Measurements from ENCODE around the gene SLC5A9. TPM values are rescaled to one million over a fixed set of nuclear protein-coding genes. Genes with fewer than 3 reads are reported as not detected.

The SLC5A9 gene
- total and polyA plus RNA-seq, 2 donors: 0.16 to 0.27 TPM

GRCh38 chr1:48219803-48220202, 2.7 kb upstream of the SLC5A9 start:
- no peak for DNase-seq (ENCODE audit: extremely low spot score)
- WGBS: 67% methylated on average over 2 of the region's 2 CpGs

GRCh38 chr1:48221122-48221521, 1.4 kb upstream of the SLC5A9 start:
- no peak for DNase-seq (ENCODE audit: extremely low spot score)
- 84% methylated on average over 3 of the region's 3 CpGs for WGBS
- H3K27ac ChIP-seq (ENCODE audit: low read depth): no peak overlapping the region
- H3K36me3 ChIP-seq (ENCODE audit: insufficient read depth): no peaks in the 10 kb centered on the region
- H3K4me3 ChIP-seq (ENCODE audit: low read depth, low read length): no peak overlapping the region
- H3K4me1 ChIP-seq (ENCODE audit: insufficient read depth): no peaks in the 10 kb centered on the region

More at GRCh38 chr1:48219803-48220202, 2.7 kb upstream of the SLC5A9 start:
- Histone ChIP-seq H3K27ac (ENCODE audit: low read depth) (no peak overlapping the region), H3K4me3 (ENCODE audit: low read depth, low read length) (no peak overlapping the region), H3K4me1 (ENCODE audit: insufficient read depth) (no peaks in the 10 kb centered on the region), H3K36me3 (ENCODE audit: insufficient read depth) (no peaks in the 10 kb centered on the region)

GRCh38 chr1:48221657-48222056, 859 bp upstream of the SLC5A9 start:
- no peak overlapping the region for H3K27ac ChIP-seq (ENCODE audit: low read depth)
- H3K36me3 ChIP-seq (ENCODE audit: insufficient read depth): no peaks in the 10 kb centered on the region
- no peak for DNase-seq (ENCODE audit: extremely low spot score)
- WGBS: 89% methylated on average over 3 of the region's 3 CpGs
- no peaks in the 10 kb centered on the region for H3K4me1 ChIP-seq (ENCODE audit: insufficient read depth)
- H3K4me3 ChIP-seq (ENCODE audit: low read depth, low read length): no peak overlapping the region

GRCh38 chr1:48223366-48224240, 1.1 kb downstream of the SLC5A9 start:
- DNase-seq (ENCODE audit: extremely low spot score): no peak
- WGBS: 63% methylated on average over 7 of the region's 7 CpGs
- Histone ChIP-seq H3K27ac (ENCODE audit: low read depth) (no peak overlapping the region), H3K36me3 (ENCODE audit: insufficient read depth) (no peaks in the 10 kb centered on the region), H3K4me3 (ENCODE audit: low read depth, low read length) (no peak overlapping the region), H3K4me1 (ENCODE audit: insufficient read depth) (no peaks in the 10 kb centered on the region)

- H3K4me3 ChIP-seq (ENCODE audit: low read depth, low read length): no peak overlapping the region
- no peak for DNase-seq (ENCODE audit: extremely low spot score)
- 90% methylated on average over 6 of the region's 6 CpGs for WGBS
These were observed 2.3 kb downstream of the SLC5A9 start for GRCh38 chr1:48224791-48225190.

GRCh38 chr1:48225579-48225978, 3.1 kb downstream of the SLC5A9 start:
- Histone ChIP-seq H3K4me3 (ENCODE audit: low read depth, low read length) (no peak overlapping the region), H3K4me1 (ENCODE audit: insufficient read depth) (no peaks in the 10 kb centered on the region), H3K27ac (ENCODE audit: low read depth) (no peak overlapping the region), H3K36me3 (ENCODE audit: insufficient read depth) (no peaks in the 10 kb centered on the region)
- DNase-seq (ENCODE audit: extremely low spot score): no peak
- WGBS: 92% methylated on average over 6 of the region's 6 CpGs

More at GRCh38 chr1:48224791-48225190, 2.3 kb downstream of the SLC5A9 start:
- no peak overlapping the region for H3K27ac ChIP-seq (ENCODE audit: low read depth)
- H3K4me1 ChIP-seq (ENCODE audit: insufficient read depth): no peaks in the 10 kb centered on the region
- no peaks in the 10 kb centered on the region for H3K36me3 ChIP-seq (ENCODE audit: insufficient read depth)

GRCh38 chr1:48227165-48228013, 4.9 kb downstream of the SLC5A9 start:
- no peaks in the 10 kb centered on the region for H3K36me3 ChIP-seq (ENCODE audit: insufficient read depth)
- H3K4me3 ChIP-seq (ENCODE audit: low read depth, low read length): no peak overlapping the region
- H3K27ac ChIP-seq (ENCODE audit: low read depth): no peak overlapping the region
- no peak for DNase-seq (ENCODE audit: extremely low spot score)
- H3K4me1 ChIP-seq (ENCODE audit: insufficient read depth): no peaks in the 10 kb centered on the region
- WGBS: 75% methylated on average over 10 of the region's 10 CpGs

- DNase-seq (ENCODE audit: extremely low spot score): no peak
- H3K4me1 ChIP-seq (ENCODE audit: insufficient read depth): no peaks in the 10 kb centered on the region
- no peaks in the 10 kb centered on the region for H3K36me3 ChIP-seq (ENCODE audit: insufficient read depth)
- 69% methylated on average over 5 of the region's 5 CpGs for WGBS
- no peak overlapping the region for H3K4me3 ChIP-seq (ENCODE audit: low read depth, low read length)
- no peak overlapping the region for H3K27ac ChIP-seq (ENCODE audit: low read depth)
These were observed 5.6 kb downstream of the SLC5A9 start for GRCh38 chr1:48228156-48228555.

GRCh38 chr1:48229317-48229716, 6.8 kb downstream of the SLC5A9 start:
- DNase-seq (ENCODE audit: extremely low spot score): no peak
- H3K36me3 ChIP-seq (ENCODE audit: insufficient read depth): no peaks in the 10 kb centered on the region
- no peak overlapping the region for H3K27ac ChIP-seq (ENCODE audit: low read depth)
- no peaks in the 10 kb centered on the region for H3K4me1 ChIP-seq (ENCODE audit: insufficient read depth)
- WGBS: 89% methylated on average over 6 of the region's 6 CpGs
- no peak overlapping the region for H3K4me3 ChIP-seq (ENCODE audit: low read depth, low read length)

GRCh38 chr1:48230236-48230635, 7.7 kb downstream of the SLC5A9 start:
- Histone ChIP-seq H3K27ac (ENCODE audit: low read depth) (no peak overlapping the region), H3K36me3 (ENCODE audit: insufficient read depth) (no peaks in the 10 kb centered on the region), H3K4me3 (ENCODE audit: low read depth, low read length) (no peak overlapping the region), H3K4me1 (ENCODE audit: insufficient read depth) (no peaks in the 10 kb centered on the region)
- no peak for DNase-seq (ENCODE audit: extremely low spot score)
- 66% methylated on average over 4 of the region's 4 CpGs for WGBS

- Histone ChIP-seq H3K4me3 (ENCODE audit: low read depth, low read length) (no peak overlapping the region), H3K27ac (ENCODE audit: low read depth) (no peak overlapping the region), H3K4me1 (ENCODE audit: insufficient read depth) (no peaks in the 10 kb centered on the region), H3K36me3 (ENCODE audit: insufficient read depth) (no peaks in the 10 kb centered on the region)
- no peak for DNase-seq (ENCODE audit: extremely low spot score)
- 83% methylated on average over 1 of the region's 1 CpG for WGBS
These were observed 10.2 kb downstream of the SLC5A9 start for GRCh38 chr1:48232722-48233121.

GRCh38 chr1:48233666-48234485, 11.4 kb downstream of the SLC5A9 start:
- no peak overlapping the region for H3K4me3 ChIP-seq (ENCODE audit: low read depth, low read length)
- H3K27ac ChIP-seq (ENCODE audit: low read depth): no peak overlapping the region
- DNase-seq (ENCODE audit: extremely low spot score): no peak
- no peaks in the 10 kb centered on the region for H3K4me1 ChIP-seq (ENCODE audit: insufficient read depth)
- H3K36me3 ChIP-seq (ENCODE audit: insufficient read depth): no peaks in the 10 kb centered on the region
- WGBS: 77% methylated on average over 12 of the region's 12 CpGs

- no peak for DNase-seq (ENCODE audit: extremely low spot score)
- WGBS: 92% methylated on average over 13 of the region's 13 CpGs
- Histone ChIP-seq H3K36me3 (ENCODE audit: insufficient read depth) (no peaks in the 10 kb centered on the region), H3K4me3 (ENCODE audit: low read depth, low read length) (no peak overlapping the region), H3K4me1 (ENCODE audit: insufficient read depth) (no peaks in the 10 kb centered on the region), H3K27ac (ENCODE audit: low read depth) (no peak overlapping the region)
These were observed 13.1 kb downstream of the SLC5A9 start for GRCh38 chr1:48235652-48236051.

Data from urinary bladder (tissue), 4 donors.